Effector memory CD4-positive, alpha-beta T cell (primary cell): ENCODE results near the gene IL22RA2.

Experiments used
- DNase-seq, 3 donors: peaks; one replicate each; pipeline ENCODE4 v3.0.0-alpha.2; 2020
- H3K27ac ChIP-seq: 2 replicates; pipeline ENCODE4 v1.7.0; 2013; ENCODE audit warnings: mild to moderate bottlenecking, low read length, moderate library complexity; ENCODE audit not compliant: insufficient read depth, poor library complexity, severe bottlenecking
- H3K27me3 ChIP-seq: replicated peaks from 2 replicates; pipeline ENCODE4 v1.7.0; 2013; ENCODE audit warnings: mild to moderate bottlenecking, low read length; ENCODE audit not compliant: insufficient read depth, control insufficient read depth, poor library complexity, severe bottlenecking
- H3K36me3 ChIP-seq: 2 replicates; pipeline ENCODE4 v1.7.0; 2013; ENCODE audit warnings: mild to moderate bottlenecking, low read length, moderate library complexity; ENCODE audit not compliant: control insufficient read depth, insufficient read depth
- H3K4me1 ChIP-seq: 2 replicates; pipeline ENCODE4 v1.7.0; 2013; ENCODE audit warnings: low read length, mild to moderate bottlenecking; ENCODE audit not compliant: control insufficient read depth, insufficient read depth, poor library complexity, severe bottlenecking
- H3K4me3 ChIP-seq: 2 replicates; pipeline ENCODE4 v1.7.0; 2013; ENCODE audit warnings: low read length, low read depth, mild to moderate bottlenecking; ENCODE audit not compliant: insufficient read depth, poor library complexity, severe bottlenecking
- H3K9me3 ChIP-seq: 2 replicates; pipeline ENCODE4 v1.7.0; 2013; ENCODE audit warnings: mild to moderate bottlenecking, low read length, moderate library complexity; ENCODE audit not compliant: control insufficient read depth

The IL22RA2 gene

GRCh38 chr6:137182654-137183073, 9.2 kb upstream of the IL22RA2 start:
- H3K9me3 ChIP-seq: no peaks in the 10 kb centered on the region
- DNase-seq: no peak
- H3K4me1 ChIP-seq: no peaks in the 10 kb centered on the region
- no peak overlapping the region for H3K4me3 ChIP-seq
- H3K27me3 ChIP-seq: no peaks in the 10 kb centered on the region
- no peak overlapping the region for H3K27ac ChIP-seq
- no peaks in the 10 kb centered on the region for H3K36me3 ChIP-seq

- Histone ChIP-seq H3K27ac (no peak overlapping the region), H3K27me3 (no peaks in the 10 kb centered on the region), H3K9me3 (no peaks in the 10 kb centered on the region), H3K4me1 (no peaks in the 10 kb centered on the region), H3K4me3 (no peak overlapping the region), H3K36me3 (no peaks in the 10 kb centered on the region)
- no peak for DNase-seq
Measured at GRCh38 chr6:137181891-137182653, 8.6 kb upstream of the IL22RA2 start.

- no peaks in the 10 kb centered on the region for H3K4me1 ChIP-seq
- no peak for DNase-seq
Measured at GRCh38 chr6:137177611-137178010, 4.2 kb upstream of the IL22RA2 start.

GRCh38 chr6:137176729-137177128, 3.3 kb upstream of the IL22RA2 start:
- H3K27ac ChIP-seq: no peak overlapping the region
- H3K9me3 ChIP-seq: no peaks in the 10 kb centered on the region
- H3K27me3 ChIP-seq: no peaks in the 10 kb centered on the region
- DNase-seq: no peak
- H3K4me3 ChIP-seq: no peak overlapping the region
- no peaks in the 10 kb centered on the region for H3K36me3 ChIP-seq
- no peaks in the 10 kb centered on the region for H3K4me1 ChIP-seq

More at GRCh38 chr6:137177611-137178010, 4.2 kb upstream of the IL22RA2 start:
- no peak overlapping the region for H3K4me3 ChIP-seq
- H3K27ac ChIP-seq: no peak overlapping the region
- H3K9me3 ChIP-seq: no peaks in the 10 kb centered on the region
- H3K36me3 ChIP-seq: no peaks in the 10 kb centered on the region
- H3K27me3 ChIP-seq: no peaks in the 10 kb centered on the region

DNA sequence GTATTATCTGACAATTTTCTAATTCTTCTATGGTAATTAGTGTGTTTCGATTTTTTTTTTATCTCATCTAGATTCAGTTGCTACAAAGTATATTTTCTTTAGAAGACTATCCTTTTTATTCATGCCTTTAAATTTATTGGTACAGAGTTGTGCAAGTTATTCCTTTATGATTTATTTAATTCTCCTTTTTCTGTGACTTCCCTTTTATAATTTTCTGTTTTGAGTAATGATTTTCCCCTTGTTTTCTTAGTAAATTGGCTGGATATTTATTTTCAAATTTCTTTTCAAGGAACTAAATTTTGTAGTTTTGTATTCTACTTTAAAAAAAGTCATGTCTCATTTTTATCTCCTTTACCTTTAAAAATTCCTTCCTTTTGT, 2.4 kb upstream of the IL22RA2 start:
- H3K27me3 ChIP-seq: no peaks in the 10 kb centered on the region
- H3K36me3 ChIP-seq: no peaks in the 10 kb centered on the region
- no peak overlapping the region for H3K27ac ChIP-seq
- no peak overlapping the region for H3K4me3 ChIP-seq
- no peaks in the 10 kb centered on the region for H3K9me3 ChIP-seq
- no peak for DNase-seq
- H3K4me1 ChIP-seq: no peaks in the 10 kb centered on the region

DNA sequence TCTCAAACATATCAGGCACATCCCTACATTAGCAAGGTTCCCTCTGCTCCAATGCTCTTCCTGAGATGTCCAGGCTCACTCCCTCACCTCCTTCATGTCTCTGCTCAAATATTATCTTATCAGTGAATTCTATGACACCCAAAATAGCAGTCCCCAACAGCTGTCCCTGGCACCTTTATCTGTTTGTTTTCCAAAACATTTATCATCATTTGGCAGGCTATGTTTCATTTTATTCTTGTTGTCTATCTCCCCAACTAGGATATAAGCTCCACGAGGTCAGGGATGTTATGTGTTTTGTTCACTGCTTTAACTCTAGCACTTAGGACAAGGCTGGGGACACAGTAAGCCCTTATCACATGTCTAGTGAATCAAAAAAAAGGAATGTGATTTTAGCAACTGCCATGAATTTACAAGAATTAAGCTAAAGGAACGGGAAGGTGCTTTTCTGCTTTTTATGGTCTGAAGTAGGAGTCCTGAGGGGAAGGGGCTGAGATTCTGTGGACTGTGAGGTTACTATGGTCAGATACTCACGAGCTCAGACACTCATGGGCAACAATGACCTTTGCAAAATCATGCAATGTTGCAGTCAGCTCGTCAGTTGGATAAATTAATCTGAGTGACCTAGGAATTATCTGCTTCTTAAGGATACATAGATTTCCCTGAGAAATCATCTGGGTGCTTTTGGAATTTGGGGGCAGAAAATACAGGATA, 1.9 kb upstream of the IL22RA2 start:
- no peaks in the 10 kb centered on the region for H3K27me3 ChIP-seq
- H3K27ac ChIP-seq: no peak overlapping the region
- no peak for DNase-seq
- H3K4me1 ChIP-seq: no peaks in the 10 kb centered on the region
- no peaks in the 10 kb centered on the region for H3K36me3 ChIP-seq
- H3K4me3 ChIP-seq: no peak overlapping the region
- H3K9me3 ChIP-seq: no peaks in the 10 kb centered on the region

GRCh38 chr6:137172734-137173431, 561 bp downstream of the IL22RA2 start:
- Histone ChIP-seq H3K27me3 (no peaks in the 10 kb centered on the region), H3K36me3 (no peaks in the 10 kb centered on the region), H3K9me3 (no peaks in the 10 kb centered on the region), H3K27ac (no peak overlapping the region), H3K4me1 (no peaks in the 10 kb centered on the region), H3K4me3 (no peak overlapping the region)
- DNase-seq: no peak

DNA sequence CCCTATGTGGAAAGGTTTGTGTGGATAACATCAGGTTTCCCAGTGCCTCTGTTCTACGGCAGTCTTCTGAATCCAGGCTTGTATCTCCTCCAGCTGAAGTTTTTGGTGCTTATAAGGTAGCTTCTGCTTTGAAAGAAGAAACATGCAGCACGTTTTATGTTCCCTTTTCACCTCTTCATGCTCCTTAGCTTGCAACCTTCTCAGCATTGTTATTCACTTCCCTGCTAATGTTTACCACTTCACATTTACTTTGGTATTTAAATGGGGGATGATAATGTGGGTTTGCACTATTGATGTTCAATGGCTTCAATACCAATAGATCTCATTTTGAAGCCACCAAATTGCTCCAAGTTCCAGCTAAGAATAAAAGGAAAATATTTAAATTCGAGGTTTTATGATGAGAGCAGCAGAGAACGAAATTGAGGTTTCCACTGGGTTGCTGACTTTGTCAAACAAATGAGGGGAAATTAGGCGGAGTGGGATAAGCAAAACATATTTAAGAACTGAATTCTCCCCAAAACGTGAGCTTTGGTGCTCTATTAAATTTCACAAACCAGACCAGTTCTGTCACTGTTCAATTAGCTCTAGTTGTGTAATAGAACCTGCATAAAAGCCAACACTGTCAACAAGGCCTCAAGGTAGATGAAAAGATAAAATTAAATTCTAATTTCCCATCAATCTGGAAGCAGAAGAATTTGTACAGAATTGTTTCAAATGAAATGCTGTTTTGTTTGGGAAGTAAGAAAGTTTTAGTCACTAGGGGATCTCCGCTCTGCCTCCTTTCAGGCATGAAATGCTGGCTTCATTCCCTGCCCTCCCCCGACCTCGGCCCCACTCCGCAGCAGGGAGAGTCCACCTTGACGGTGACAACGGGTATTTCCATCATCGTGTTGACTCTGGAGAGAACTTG, 1.4 kb downstream of the IL22RA2 start:
- Histone ChIP-seq H3K27ac (no peak overlapping the region), H3K27me3 (no peaks in the 10 kb centered on the region), H3K36me3 (no peaks in the 10 kb centered on the region), H3K4me1 (no peaks in the 10 kb centered on the region), H3K4me3 (no peak overlapping the region), H3K9me3 (no peaks in the 10 kb centered on the region)
- no peak for DNase-seq

DNA sequence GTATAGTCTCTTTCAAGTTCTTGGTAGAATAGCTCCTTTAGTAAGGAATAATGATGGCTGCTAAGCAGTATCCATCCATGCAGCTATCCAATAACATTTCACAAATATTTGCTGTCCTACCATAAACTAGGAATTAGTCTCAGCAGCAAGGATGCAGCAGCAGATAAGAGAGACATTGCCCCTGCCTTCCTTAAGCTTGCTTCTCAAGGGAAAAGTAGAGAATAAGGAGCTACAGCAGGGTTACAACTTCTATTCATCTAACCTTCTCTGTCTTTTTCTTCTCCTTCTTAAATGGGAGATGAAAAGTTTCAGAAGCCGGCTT, 2.4 kb downstream of the IL22RA2 start:
- H3K27ac ChIP-seq: no peak overlapping the region
- H3K27me3 ChIP-seq: no peaks in the 10 kb centered on the region
- H3K4me1 ChIP-seq: peaks cover 5% of the 10 kb centered on the region
- no peak for DNase-seq
- H3K4me3 ChIP-seq: no peak overlapping the region
- H3K36me3 ChIP-seq: no peaks in the 10 kb centered on the region
- no peaks in the 10 kb centered on the region for H3K9me3 ChIP-seq
